Neural progenitor cell (in vitro differentiated cells): ENCODE data around the gene TNRC18.
"Not testable (repeated sequence)": the region's sequence is repeated elsewhere in the genome, so short reads cannot be mapped to it uniquely, and the experiment has no call there.

Experiments
- CTCF ChIP-seq: fragments of 200-600 bp; sonication (generic); IDR thresholded peaks from 2 replicates; pipeline ENCODE4 v1.5.1; 2017; ENCODE audit warnings: antibody characterized with exemption, mild to moderate bottlenecking
- EZH2 ChIP-seq: fragments of 200-600 bp; sonication (generic); IDR thresholded peaks from 2 replicates; pipeline ENCODE4 v1.6.1; 2017; ENCODE audit warnings: antibody characterized with exemption, mild to moderate bottlenecking, moderate library complexity
- EZH2phosphoT487 ChIP-seq: fragments of 200-600 bp; sonication (generic); IDR thresholded peaks from 2 replicates; pipeline ENCODE4 v1.6.1; 2017; ENCODE audit warnings: antibody characterized with exemption

- TF ChIP-seq CTCF, EZH2, EZH2phosphoT487: not testable (repeated sequence)
Observed at GRCh38 chr7:5275510-5275909, 148.1 kb downstream of the TNRC18 start.
